HCT116 (cell line): Measurements from ENCODE around the gene TBC1D1. TPM values are rescaled to one million over a fixed set of nuclear protein-coding genes. Genes with fewer than 3 reads are reported as not detected.

ENCODE experiments used
- ATAC-seq: fragments of 200-7000 bp; cut with Tn5 transposase; 2 replicates; pipeline ENCODE4 v1.9.1; 2020; ENCODE audit warnings: mild to moderate bottlenecking, moderate library complexity
- BruUV-seq: library from RNA; stranded (reverse); fragments of 400-500 nt; replicated peaks from 2 replicates; lab custom pipeline; 2021; lab: Mats Ljungman, UMichigan
- CTCF ChIA-PET: fragments of 300-600 bp; sonication (Branson Sonifier 250); formaldehyde crosslinking; loops from one replicate; lab custom pipeline; 2021; ENCODE audit warnings: antibody characterized with exemption; lab: Charles Lee
- POLR2A ChIA-PET: fragments of 300-600, 350-600 bp; sonication (Branson Sonifier 250); formaldehyde crosslinking; loops from one replicate; lab custom pipeline; 2021; ENCODE audit warnings: antibody characterized with exemption; lab: Charles Lee
- RAD21 ChIA-PET, 2 experiments: fragments of 300-600 bp; sonication (Branson Sonifier 250); formaldehyde crosslinking; loops; one replicate each; lab custom pipeline; 2023; ENCODE audit warnings: low total read pairs in 2 of 2; ENCODE audit not compliant: uncharacterized antibody in 2 of 2, unreplicated experiment in 2 of 2, low non-redundant PET in 1 of 2; lab: Charles Lee
- DNase-seq: peaks from one replicate; pipeline ENCODE4 v3.0.0-alpha.2; 2010; ENCODE audit warnings: low read depth, low spot score
- H2AFZ ChIP-seq: fragments of 200-600 bp; shearing (Covaris generic), sonication (generic); 2 replicates; pipeline ENCODE4 v1.6.1; 2017; ENCODE audit warnings: low read depth, mixed run types, mixed read lengths, antibody characterized with exemption, low read length; ENCODE audit not compliant: poor library complexity, severe bottlenecking
- H3K27ac ChIP-seq: 2 replicates; pipeline ENCODE4 v1.5.1; 2012; ENCODE audit warnings: low read depth, low read length
- H3K27me3 ChIP-seq: fragments of 200-600 bp; sonication (generic); 2 replicates; pipeline ENCODE4 v1.6.1; 2016; ENCODE audit warnings: mixed run types, low read length, mixed read lengths; ENCODE audit not compliant: insufficient read depth
- H3K36me3 ChIP-seq, 2 experiments: fragments of 200-500 bp in 1 of 2; fragments of 200-600 bp in 1 of 2; sonication (Bioruptor generic) in 1 of 2; sonication (generic) in 1 of 2; 2 replicates each; pipeline versions ENCODE4 v1.5.1 to v1.6.1; 2014 to 2016; ENCODE audit warnings: low read length in 2 of 2, inconsistent platforms in 1 of 2, mixed read lengths in 1 of 2, mixed run types in 1 of 2; ENCODE audit not compliant: insufficient read depth in 2 of 2, control insufficient read depth in 1 of 2
- H3K4me1 ChIP-seq, 2 experiments: fragments of 200-600 bp in 1 of 2; sonication (generic) in 1 of 2; 2 replicates each; pipeline versions ENCODE4 v1.5.1 to v1.6.1; 2012 to 2017; ENCODE audit warnings: low read length in 2 of 2, inconsistent platforms in 1 of 2, mild to moderate bottlenecking in 1 of 2, mixed read lengths in 1 of 2, mixed run types in 1 of 2, moderate library complexity in 1 of 2; ENCODE audit not compliant: insufficient read depth in 2 of 2, control insufficient read depth in 1 of 2
- H3K4me2 ChIP-seq: fragments of 200-600 bp; sonication (generic); 2 replicates; pipeline ENCODE4 v1.6.1; 2017; ENCODE audit warnings: mixed run types, low read length, mixed read lengths
- H3K4me3 ChIP-seq, 2 experiments: fragments of 200-600 bp in 1 of 2; sonication (generic) in 1 of 2; replicated peaks in 1 of 2; 2 replicates each; pipeline ENCODE4 v1.5.1; 2011 to 2016; ENCODE audit warnings: low read length in 2 of 2, control low read depth in 1 of 2, low read depth in 1 of 2, mild to moderate bottlenecking in 1 of 2, mixed read lengths in 1 of 2, mixed run types in 1 of 2
- H3K79me2 ChIP-seq: fragments of 200-600 bp; sonication (generic); 2 replicates; pipeline ENCODE4 v1.6.1; 2017; ENCODE audit warnings: mild to moderate bottlenecking, mixed run types, low read length, moderate library complexity, mixed read lengths; ENCODE audit not compliant: insufficient read depth
- H3K9ac ChIP-seq: fragments of 200-600 bp; sonication (generic); 2 replicates; pipeline ENCODE4 v1.6.1; 2016; ENCODE audit warnings: low read length, mixed read lengths
- H3K9me2 ChIP-seq: fragments of 200-600 bp; sonication (generic), shearing (Covaris generic); 2 replicates; pipeline ENCODE4 v1.6.1; 2017; ENCODE audit warnings: mixed run types, mild to moderate bottlenecking, moderate library complexity; ENCODE audit not compliant: insufficient read depth
- H3K9me3 ChIP-seq, 2 experiments: fragments of 200-500 bp in 1 of 2; fragments of 200-600 bp in 1 of 2; sonication (Bioruptor generic) in 1 of 2; sonication (generic) in 1 of 2; 2 replicates each; pipeline ENCODE4 v1.6.1; 2014 to 2017; ENCODE audit warnings: low read length in 2 of 2, mixed read lengths in 2 of 2, inconsistent platforms in 1 of 2, low read depth in 1 of 2, mild to moderate bottlenecking in 1 of 2, mixed run types in 1 of 2, moderate library complexity in 1 of 2; ENCODE audit not compliant: control insufficient read depth in 1 of 2, insufficient read depth in 1 of 2
- H4K20me1 ChIP-seq: fragments of 200-600 bp; sonication (generic), shearing (Covaris generic); 2 replicates; pipeline ENCODE4 v1.6.1; 2017; ENCODE audit warnings: mixed run types, mild to moderate bottlenecking, moderate library complexity; ENCODE audit not compliant: insufficient read depth
- FOSL1 ChIP-seq: IDR thresholded peaks from 2 replicates; pipeline ENCODE4 v1.6.1; 2012; ENCODE audit warnings: low read depth
- JUND ChIP-seq: IDR thresholded peaks from 2 replicates; pipeline ENCODE4 v1.6.1; 2012
- MAX ChIP-seq: IDR thresholded peaks from 2 replicates; pipeline ENCODE4 v1.6.1; 2012
- POLR2AphosphoS5 ChIP-seq: IDR thresholded peaks from 2 replicates; pipeline ENCODE4 v1.6.1; 2011; ENCODE audit warnings: mild to moderate bottlenecking, low read depth, low read length, moderate library complexity
- SP1 ChIP-seq: IDR thresholded peaks from 2 replicates; pipeline ENCODE4 v1.6.1; 2012; ENCODE audit warnings: low read depth
- TCF7L2 ChIP-seq: IDR thresholded peaks from 2 replicates; pipeline ENCODE4 v1.7.0; 2011; ENCODE audit warnings: borderline replicate concordance, inconsistent platforms; ENCODE audit not compliant: insufficient read depth, insufficient read length; ENCODE audit errors: extremely low read depth
- YY1 ChIP-seq: IDR thresholded peaks from 2 replicates; pipeline ENCODE4 v1.6.1; 2011; ENCODE audit warnings: low read length, low read depth, moderate library complexity, mild to moderate bottlenecking; ENCODE audit not compliant: insufficient replicate concordance; ENCODE audit errors: extremely low read depth
- ZBTB33 ChIP-seq: IDR thresholded peaks from 2 replicates; pipeline ENCODE4 v1.6.1; 2011; ENCODE audit warnings: mild to moderate bottlenecking, low read length, moderate library complexity; ENCODE audit not compliant: insufficient replicate concordance; ENCODE audit errors: extremely low read depth
- intact Hi-C: fragments of 100-400 bp; cut with micrococcal nuclease; formaldehyde crosslinking; loops from 2 replicates; pipeline ENCODE4 v1.10.0; 2022
- total RNA-seq: library from RNA; stranded (reverse); gene quantifications from one replicate; pipeline ENCODE4 v1.2.1, GENCODE V29; 2021; ENCODE audit not compliant: unreplicated experiment

The TBC1D1 gene
- total RNA-seq, 1 experiment from 2014 or later = 82.7 TPM

GRCh38 chr4:38161208-38162113, 270.6 kb downstream of the TBC1D1 start:
- 0 out of 2 replicates have a peak overlapping the region, but pooled peaks have one; percentile 38 for H3K9ac ChIP-seq
- peak; percentile 17; the same call in 1 of the 2 replicates for ATAC-seq
- no peak for DNase-seq
- H3K9me2 ChIP-seq = no peaks in the 10 kb centered on the region
- no peaks in the 10 kb centered on the region for H3K27me3 ChIP-seq
- H2AFZ ChIP-seq = peak overlapping the region; percentile 51
- no peak for TF ChIP-seq MAX
- TF ChIP-seq JUND = 0 out of 2 replicates have a peak, but pooled peaks have one; percentile 26
- intact Hi-C loops = loop anchor here (5.0 to 10.0 kb wide), 3 partner anchors 187 to 693 kb away; partner anchors contain the start of gene TLR6
- no peak overlapping the region for H3K4me3 ChIP-seq
- H3K27ac ChIP-seq = peak overlapping the region; percentile 35; the same call in 1 of the 2 replicates
- CTCF ChIA-PET = interaction anchor here (0.8 to 2.0 kb wide), 4 partner anchors 8 to 106 kb away, joined by 3 to 7 read pairs (median 4); no protein-coding TSS in a partner anchor
- no TSS peak for BruUV-seq
- no peaks in the 10 kb centered on the region for H3K36me3 ChIP-seq
- H3K79me2 ChIP-seq = no peaks in the 10 kb centered on the region
- POLR2A ChIA-PET = interaction anchor here (0.7 to 2.0 kb wide), 4 partner anchors 8 to 567 kb away, joined by 3 to 6 read pairs (median 4); no protein-coding TSS in a partner anchor
- H3K4me1 ChIP-seq = peaks cover 34 to 50% of the 10 kb centered on the region in 2 experiments
- RAD21 ChIA-PET = no interaction called here
- H3K4me2 ChIP-seq = peak overlapping the region; percentile 54
- peaks cover 0 to 4% of the 10 kb centered on the region in 2 experiments; a peak in 1 of 4 replicates for H3K9me3 ChIP-seq
- H4K20me1 ChIP-seq = no peaks in the 10 kb centered on the region

- Histone ChIP-seq H3K27me3 (no peaks in the 10 kb centered on the region), H3K9me2 (no peaks in the 10 kb centered on the region), H3K9ac (peak overlapping the region; percentile 38; the same call in 1 of the 2 replicates), H3K4me2 (peak overlapping the region; percentile 54), H4K20me1 (no peaks in the 10 kb centered on the region), H3K9me3 (peaks cover 0 to 4% of the 10 kb centered on the region in 2 experiments; a peak in 1 of 4 replicates), H3K4me3 (no peak overlapping the region), H3K4me1 (peaks cover 34 to 47% of the 10 kb centered on the region in 2 experiments), H3K79me2 (no peaks in the 10 kb centered on the region), H2AFZ (peak overlapping the region; percentile 24), H3K27ac (peak overlapping the region; percentile 35), H3K36me3 (no peaks in the 10 kb centered on the region)
- ChIA-PET POLR2A (no interaction called here), CTCF (interaction anchor here (1.0 to 2.0 kb wide), 2 partner anchors 8 to 107 kb away, joined by 3 to 7 read pairs; no protein-coding TSS in a partner anchor), RAD21 (no interaction called here)
- no TSS peak for BruUV-seq
- TF ChIP-seq SP1 = peak; percentile 77
- peak; percentile 63 for TF ChIP-seq JUND
- TF ChIP-seq YY1 = no peak
- TF ChIP-seq ZBTB33 = no peak
- TF ChIP-seq TCF7L2 = peak; percentile 65
- peak; percentile 14; the same call in 1 of the 2 replicates for TF ChIP-seq FOSL1
- peak; percentile 45; the same call in 1 of the 2 replicates for TF ChIP-seq POLR2AphosphoS5
- TF ChIP-seq MAX = peak; percentile 48; the same call in 1 of the 2 replicates
- ATAC-seq (peak; percentile 64), DNase-seq (peak; percentile 63)
- intact Hi-C loops = loop anchor here (5.0 to 10.0 kb wide), 3 partner anchors 188 to 692 kb away; partner anchors contain the start of gene TLR6
Observed at GRCh38 chr4:38162240-38162784, 271.4 kb downstream of the TBC1D1 start.
